Astrocyte of the cerebellum (primary cell): ENCODE measurements around the gene ID2.

Source experiments
- DNase-seq: peaks from one replicate; pipeline ENCODE4 v3.0.0-alpha.2; 2011; ENCODE audit warnings: low read depth
- H3K4me3 ChIP-seq: 2 replicates; pipeline ENCODE4 v1.5.1; 2011; ENCODE audit warnings: mild to moderate bottlenecking, low read depth, low read length, moderate library complexity
- in situ Hi-C: cut with HindIII; loops from 2 replicates; pipeline ENCODE4 v1.10.0; 2017; ENCODE audit warnings: low sequenced_read_pairs
- TF ChIP-seq, protein P1 (sequence below): IDR thresholded peaks from 2 replicates; pipeline ENCODE4 v1.5.1; 2012; ENCODE audit warnings: low read length, low read depth, moderate library complexity, mild to moderate bottlenecking; ENCODE audit errors: missing control alignments

ID2 gene

DNA sequence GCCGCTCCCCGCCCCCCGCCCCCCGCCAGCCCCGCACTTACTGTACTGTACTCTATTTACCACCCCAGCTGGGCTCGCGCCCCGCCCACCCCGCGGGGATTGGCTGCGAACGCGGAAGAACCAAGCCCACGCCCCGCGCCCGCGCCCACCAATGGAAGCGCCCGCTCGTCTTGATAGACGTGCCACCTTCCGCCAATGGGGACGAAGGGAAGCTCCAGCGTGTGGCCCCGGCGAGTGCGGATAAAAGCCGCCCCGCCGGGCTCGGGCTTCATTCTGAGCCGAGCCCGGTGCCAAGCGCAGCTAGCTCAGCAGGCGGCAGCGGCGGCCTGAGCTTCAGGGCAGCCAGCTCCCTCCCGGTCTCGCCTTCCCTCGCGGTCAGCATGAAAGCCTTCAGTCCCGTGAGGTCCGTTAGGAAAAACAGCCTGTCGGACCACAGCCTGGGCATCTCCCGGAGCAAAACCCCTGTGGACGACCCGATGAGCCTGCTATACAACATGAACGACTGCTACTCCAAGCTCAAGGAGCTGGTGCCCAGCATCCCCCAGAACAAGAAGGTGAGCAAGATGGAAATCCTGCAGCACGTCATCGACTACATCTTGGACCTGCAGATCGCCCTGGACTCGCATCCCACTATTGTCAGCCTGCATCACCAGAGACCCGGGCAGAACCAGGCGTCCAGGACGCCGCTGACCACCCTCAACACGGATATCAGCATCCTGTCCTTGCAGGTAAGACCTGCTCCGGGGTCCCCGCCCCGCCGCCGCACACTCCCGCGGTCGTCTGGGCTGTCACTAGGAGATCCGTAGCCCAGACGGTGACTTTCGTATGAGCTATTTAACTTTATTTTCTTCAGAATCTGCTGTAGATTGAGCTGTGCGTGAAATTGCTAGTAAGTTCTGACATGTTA, at the start of gene ID2:
ID2 (plus strand) TSS at position 271 of the 907 bp plus-strand sequence; CDS start at position 381, 110 bp downstream.
- H3K4me3 ChIP-seq, result peak within 1 kb of the TSS; percentile 76
- TF ChIP-seq, protein P1, sequence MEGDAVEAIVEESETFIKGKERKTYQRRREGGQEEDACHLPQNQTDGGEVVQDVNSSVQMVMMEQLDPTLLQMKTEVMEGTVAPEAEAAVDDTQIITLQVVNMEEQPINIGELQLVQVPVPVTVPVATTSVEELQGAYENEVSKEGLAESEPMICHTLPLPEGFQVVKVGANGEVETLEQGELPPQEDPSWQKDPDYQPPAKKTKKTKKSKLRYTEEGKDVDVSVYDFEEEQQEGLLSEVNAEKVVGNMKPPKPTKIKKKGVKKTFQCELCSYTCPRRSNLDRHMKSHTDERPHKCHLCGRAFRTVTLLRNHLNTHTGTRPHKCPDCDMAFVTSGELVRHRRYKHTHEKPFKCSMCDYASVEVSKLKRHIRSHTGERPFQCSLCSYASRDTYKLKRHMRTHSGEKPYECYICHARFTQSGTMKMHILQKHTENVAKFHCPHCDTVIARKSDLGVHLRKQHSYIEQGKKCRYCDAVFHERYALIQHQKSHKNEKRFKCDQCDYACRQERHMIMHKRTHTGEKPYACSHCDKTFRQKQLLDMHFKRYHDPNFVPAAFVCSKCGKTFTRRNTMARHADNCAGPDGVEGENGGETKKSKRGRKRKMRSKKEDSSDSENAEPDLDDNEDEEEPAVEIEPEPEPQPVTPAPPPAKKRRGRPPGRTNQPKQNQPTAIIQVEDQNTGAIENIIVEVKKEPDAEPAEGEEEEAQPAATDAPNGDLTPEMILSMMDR, result no peak
- DNase-seq, result peak; percentile 98
- in situ Hi-C loops, result loop anchor here (5.0 to 10.0 kb wide), 2 partner anchors 1267 to 1470 kb away; no protein-coding TSS in a partner anchor

DNA sequence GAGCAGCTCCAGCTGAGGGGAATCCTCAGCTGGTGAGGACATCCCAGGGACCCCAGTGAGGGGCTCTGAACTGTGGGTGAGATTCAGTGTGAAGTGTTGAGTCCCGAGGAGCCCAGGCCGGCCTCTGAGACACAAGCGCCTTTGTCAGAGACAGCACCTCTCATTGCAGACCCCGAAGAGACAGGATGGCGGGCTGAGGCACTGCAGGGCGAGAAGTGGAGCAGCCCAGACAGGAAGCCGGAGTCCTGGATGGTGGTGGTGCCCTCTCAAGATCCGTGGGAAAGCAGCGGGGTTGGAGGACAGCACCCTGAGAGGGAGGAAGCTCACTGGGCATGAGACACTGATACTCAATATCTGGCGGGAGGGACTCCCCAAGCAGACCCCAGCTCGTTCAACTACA, 49.1 kb upstream of the ID2 start:
- in situ Hi-C loops, result no loop called here
- no peak overlapping the region for H3K4me3 ChIP-seq
- DNase-seq, result no peak
- TF ChIP-seq, protein P1, result no peak

- in situ Hi-C loops, result no loop called here
- TF ChIP-seq, protein P1, result no peak
- no peak for DNase-seq
- H3K4me3 ChIP-seq, result no peak overlapping the region
These were observed 48.6 kb upstream of the ID2 start for GRCh38 chr2:8633186-8633734.

DNA sequence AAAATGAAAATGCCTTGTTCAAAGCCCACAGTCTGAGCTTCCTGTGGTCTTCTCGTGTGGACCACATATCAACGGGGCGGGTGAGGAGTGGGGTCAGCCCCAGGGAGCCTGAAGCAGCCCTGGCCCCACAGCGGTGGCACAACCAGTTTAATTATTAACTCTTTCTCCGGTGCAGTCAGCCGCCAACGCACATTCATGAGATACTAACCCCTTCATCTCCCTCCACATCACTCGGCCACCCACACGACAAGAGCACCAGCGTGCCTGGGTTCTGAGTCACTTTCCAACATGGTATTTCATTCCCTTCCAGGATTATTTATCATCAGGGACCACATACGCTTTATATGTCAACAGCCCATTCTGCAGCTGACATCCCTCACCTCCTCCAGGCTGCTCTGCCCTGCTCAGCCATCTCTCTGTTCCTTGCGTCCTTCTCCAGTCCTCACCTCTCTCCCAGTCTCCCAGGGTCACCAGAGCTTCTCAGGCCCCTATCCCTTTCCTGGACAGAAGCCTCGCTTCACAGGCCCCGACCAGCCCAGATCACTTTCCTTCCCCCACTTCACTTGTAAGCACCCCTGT, 48.0 kb upstream of the ID2 start:
- no peak overlapping the region for H3K4me3 ChIP-seq
- TF ChIP-seq, protein P1, result no peak
- peak; percentile 79 for DNase-seq
- in situ Hi-C loops, result no loop called here

GRCh38 chr2:8634466-8635172, 47.2 kb upstream of the ID2 start:
- no peak overlapping the region for H3K4me3 ChIP-seq
- no peak for DNase-seq
- in situ Hi-C loops, result no loop called here
- TF ChIP-seq, protein P1, result no peak

DNA sequence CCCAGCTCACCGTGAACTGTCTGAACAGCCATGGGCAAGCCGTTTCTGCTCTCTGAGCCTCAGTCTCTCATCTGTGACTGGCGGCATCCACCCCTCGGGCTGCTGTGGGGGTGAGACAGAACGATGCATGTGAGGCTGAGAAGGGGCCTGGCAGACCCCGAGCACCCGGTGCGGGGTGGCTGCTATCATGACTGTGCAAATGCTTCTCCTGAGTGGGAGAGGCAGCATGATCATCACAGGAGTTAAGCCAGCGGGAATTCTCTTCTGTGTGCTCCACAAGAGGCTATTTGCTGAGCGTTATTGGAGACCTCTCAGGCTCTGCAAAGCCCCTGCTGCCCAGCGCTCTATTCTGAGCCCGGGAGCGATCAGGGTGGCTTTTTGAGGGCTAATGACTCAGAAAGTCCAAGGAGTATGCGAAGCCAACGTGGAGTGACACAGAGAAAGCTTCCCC, 45.8 kb upstream of the ID2 start:
- TF ChIP-seq, protein P1, result no peak

More for the DNA sequence above, 45.8 kb upstream of the ID2 start:
- in situ Hi-C loops, result no loop called here
- DNase-seq, result no peak
- no peak overlapping the region for H3K4me3 ChIP-seq
